ENCODE measurements around the gene CEP104. TPM values are rescaled to one million over a fixed set of nuclear protein-coding genes. Genes with fewer than 3 reads are reported as not detected.
A peak's percentile ranks its signal among the peaks of the same experiment; 100 is the strongest.

Gene CEP104
- total and polyA plus RNA-seq, 2 experiments from 2014 or later = 20.5 to 32.2 TPM

DNA sequence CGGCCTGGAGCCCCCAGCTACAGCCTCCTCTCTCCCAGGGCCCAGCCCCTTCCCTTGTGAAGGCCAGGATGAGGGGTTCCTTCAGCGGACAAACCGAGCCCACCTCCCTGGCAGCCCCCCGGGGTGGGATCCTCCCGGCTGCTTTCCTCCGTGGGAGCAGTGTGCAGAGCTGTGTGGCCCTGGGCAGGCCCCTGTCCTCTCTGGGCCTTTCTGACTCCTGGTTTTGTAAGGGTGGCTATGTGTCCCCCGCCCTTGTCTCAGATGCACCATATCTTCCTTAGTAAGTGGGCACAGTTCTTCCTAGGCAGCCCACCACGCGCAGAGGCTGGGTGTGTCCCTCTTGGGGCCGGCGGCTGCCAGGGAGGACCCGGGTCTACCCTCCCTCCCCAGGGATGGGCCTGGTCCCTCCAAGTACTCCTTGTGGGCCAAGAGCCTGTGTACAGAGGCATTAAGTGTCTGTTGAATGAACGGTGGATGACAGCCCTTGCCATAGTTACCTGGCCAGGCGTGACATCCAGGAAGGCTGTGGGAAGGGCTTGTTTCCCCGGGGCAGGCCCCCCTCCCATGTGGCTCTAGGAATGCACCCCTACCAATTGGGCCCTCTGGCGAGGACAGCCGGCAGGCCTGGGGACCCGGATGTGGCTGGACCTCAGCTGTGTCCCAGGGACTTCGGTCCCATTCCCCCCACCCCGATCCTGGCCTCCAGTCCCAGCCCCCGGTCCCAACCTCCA lies 80.6 kb downstream of the CEP104 start:
- Histone ChIP-seq H4K20me1 (replicated peaks; ENCODE audit: insufficient read depth) (peaks cover 6% of the 10 kb centered on the region), H3K4me3 (no peak overlapping the region), H3K4me1 (ENCODE audit: insufficient read depth) (peaks cover 11% of the 10 kb centered on the region; the same call in 1 of the 2 replicates), H3K27me3 (ENCODE audit: insufficient read depth) (no peaks in the 10 kb centered on the region), H3K4me2 (no peak overlapping the region), H2AFZ (no peak overlapping the region), H3K79me2 (replicated peaks; ENCODE audit: insufficient read depth) (no peaks in the 10 kb centered on the region), H3K9me2 (ENCODE audit: insufficient read depth) (no peaks in the 10 kb centered on the region), H3K36me3 (ENCODE audit: insufficient read depth) (peaks cover 11% of the 10 kb centered on the region), H3K27ac (ENCODE audit: low read depth) (no peak overlapping the region), H3F3A (replicated peaks; ENCODE audit: low read depth) (peaks cover 6% of the 10 kb centered on the region; the same call in 1 of the 2 replicates)
- no peaks in the 10 kb centered on the region; the same call in 2 of the 3 replicates for H3K9me3 Mint-ChIP-seq
- H3K4me1 Mint-ChIP-seq = peaks cover 13% of the 10 kb centered on the region
- no peak for TF ChIP-seq EZH2phosphoT487 (IDR thresholded peaks at IDR 0.05; ENCODE audit: unreplicated experiment)
- no peak for TF ChIP-seq EZH2 (IDR thresholded peaks at IDR 0.05; ENCODE audit: low read depth, unreplicated experiment)
- no peak for TF ChIP-seq JUNB (IDR thresholded peaks at IDR 0.05; ENCODE audit: unreplicated experiment)
- no peak for TF ChIP-seq STAT1 (IDR thresholded peaks at IDR 0.05; ENCODE audit: unreplicated experiment)
- no peak for TF ChIP-seq ZNF114 (CRISPR knock-in tag; IDR thresholded peaks at IDR 0.05)
- TF ChIP-seq, protein P1, sequence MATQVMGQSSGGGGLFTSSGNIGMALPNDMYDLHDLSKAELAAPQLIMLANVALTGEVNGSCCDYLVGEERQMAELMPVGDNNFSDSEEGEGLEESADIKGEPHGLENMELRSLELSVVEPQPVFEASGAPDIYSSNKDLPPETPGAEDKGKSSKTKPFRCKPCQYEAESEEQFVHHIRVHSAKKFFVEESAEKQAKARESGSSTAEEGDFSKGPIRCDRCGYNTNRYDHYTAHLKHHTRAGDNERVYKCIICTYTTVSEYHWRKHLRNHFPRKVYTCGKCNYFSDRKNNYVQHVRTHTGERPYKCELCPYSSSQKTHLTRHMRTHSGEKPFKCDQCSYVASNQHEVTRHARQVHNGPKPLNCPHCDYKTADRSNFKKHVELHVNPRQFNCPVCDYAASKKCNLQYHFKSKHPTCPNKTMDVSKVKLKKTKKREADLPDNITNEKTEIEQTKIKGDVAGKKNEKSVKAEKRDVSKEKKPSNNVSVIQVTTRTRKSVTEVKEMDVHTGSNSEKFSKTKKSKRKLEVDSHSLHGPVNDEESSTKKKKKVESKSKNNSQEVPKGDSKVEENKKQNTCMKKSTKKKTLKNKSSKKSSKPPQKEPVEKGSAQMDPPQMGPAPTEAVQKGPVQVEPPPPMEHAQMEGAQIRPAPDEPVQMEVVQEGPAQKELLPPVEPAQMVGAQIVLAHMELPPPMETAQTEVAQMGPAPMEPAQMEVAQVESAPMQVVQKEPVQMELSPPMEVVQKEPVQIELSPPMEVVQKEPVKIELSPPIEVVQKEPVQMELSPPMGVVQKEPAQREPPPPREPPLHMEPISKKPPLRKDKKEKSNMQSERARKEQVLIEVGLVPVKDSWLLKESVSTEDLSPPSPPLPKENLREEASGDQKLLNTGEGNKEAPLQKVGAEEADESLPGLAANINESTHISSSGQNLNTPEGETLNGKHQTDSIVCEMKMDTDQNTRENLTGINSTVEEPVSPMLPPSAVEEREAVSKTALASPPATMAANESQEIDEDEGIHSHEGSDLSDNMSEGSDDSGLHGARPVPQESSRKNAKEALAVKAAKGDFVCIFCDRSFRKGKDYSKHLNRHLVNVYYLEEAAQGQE (IDR thresholded peaks at IDR 0.05; ENCODE audit: unreplicated experiment) = no peak
- H3K27me3 Mint-ChIP-seq (ENCODE audit: insufficient read depth, low read depth, poor library complexity) = peaks cover 14% of the 10 kb centered on the region
- no peak for ATAC-seq
- H3K36me3 Mint-ChIP-seq (ENCODE audit: low read depth) = peaks cover 24% of the 10 kb centered on the region
- no peak overlapping the region for H3K4me3 Mint-ChIP-seq
- H3K27ac Mint-ChIP-seq = no peak overlapping the region
- no peak for DNase-seq (ENCODE audit: low spot score)

DNA sequence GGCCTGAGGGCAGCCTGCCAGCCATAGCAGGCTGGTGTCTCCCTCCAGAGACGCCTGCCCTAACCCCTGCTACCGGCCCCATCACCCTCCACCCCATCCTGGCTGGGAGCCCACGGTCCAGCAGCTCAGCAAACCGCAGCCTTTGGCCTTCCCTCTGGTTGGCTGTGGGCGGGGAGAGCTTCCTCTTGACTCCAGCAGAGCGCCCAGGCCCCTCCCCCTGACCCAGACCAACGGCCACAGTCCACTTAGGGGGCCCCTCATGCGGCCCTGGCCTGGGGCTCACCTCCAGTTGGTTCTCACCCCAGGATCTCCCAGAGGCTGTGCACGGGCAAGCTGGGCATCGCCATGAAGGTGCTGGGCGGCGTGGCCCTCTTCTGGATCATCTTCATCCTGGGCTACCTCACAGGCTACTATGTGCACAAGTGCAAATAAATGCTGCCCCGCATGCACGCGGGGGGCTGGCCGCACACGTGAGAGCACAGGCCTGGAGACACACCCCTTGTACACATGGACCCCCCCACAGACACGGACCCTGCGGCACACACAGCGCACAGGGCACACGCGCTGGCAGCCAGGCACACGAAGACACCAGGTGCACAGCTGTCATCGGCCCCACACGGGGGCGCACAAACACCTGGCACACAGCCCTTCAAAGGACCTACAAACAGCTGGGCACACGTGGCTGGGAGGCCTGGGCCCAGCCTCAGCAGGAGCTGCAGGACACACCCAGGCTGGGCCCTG lies 81.4 kb downstream of the CEP104 start:
- Histone ChIP-seq H3K36me3 (ENCODE audit: insufficient read depth) (peaks cover 4% of the 10 kb centered on the region; the same call in 1 of the 2 replicates), H4K20me1 (replicated peaks; ENCODE audit: insufficient read depth) (no peaks in the 10 kb centered on the region; the same call in 1 of the 2 replicates), H3K4me3 (no peak overlapping the region), H2AFZ (no peak overlapping the region), H3F3A (replicated peaks; ENCODE audit: low read depth) (peaks cover 6% of the 10 kb centered on the region; the same call in 1 of the 2 replicates), H3K4me1 (ENCODE audit: insufficient read depth) (peaks cover 13% of the 10 kb centered on the region; the same call in 1 of the 2 replicates), H3K27ac (ENCODE audit: low read depth) (no peak overlapping the region), H3K4me2 (peak overlapping the region; percentile 32; the same call in 1 of the 2 replicates), H3K79me2 (replicated peaks; ENCODE audit: insufficient read depth) (no peaks in the 10 kb centered on the region), H3K9me2 (ENCODE audit: insufficient read depth) (no peaks in the 10 kb centered on the region), H3K27me3 (ENCODE audit: insufficient read depth) (no peaks in the 10 kb centered on the region)
- DNase-seq (ENCODE audit: low spot score) = peak; percentile 82
- no peak overlapping the region for H3K27ac Mint-ChIP-seq
- H3K4me3 Mint-ChIP-seq = no peak overlapping the region
- peak; percentile 34 for ATAC-seq
- H3K9me3 Mint-ChIP-seq = no peaks in the 10 kb centered on the region; the same call in 2 of the 3 replicates
- H3K4me1 Mint-ChIP-seq = peaks cover 17% of the 10 kb centered on the region
- peaks cover 16% of the 10 kb centered on the region for H3K27me3 Mint-ChIP-seq (ENCODE audit: insufficient read depth, low read depth, poor library complexity)
- H3K36me3 Mint-ChIP-seq (ENCODE audit: low read depth) = peaks cover 16% of the 10 kb centered on the region
- TF ChIP-seq, protein P2, sequence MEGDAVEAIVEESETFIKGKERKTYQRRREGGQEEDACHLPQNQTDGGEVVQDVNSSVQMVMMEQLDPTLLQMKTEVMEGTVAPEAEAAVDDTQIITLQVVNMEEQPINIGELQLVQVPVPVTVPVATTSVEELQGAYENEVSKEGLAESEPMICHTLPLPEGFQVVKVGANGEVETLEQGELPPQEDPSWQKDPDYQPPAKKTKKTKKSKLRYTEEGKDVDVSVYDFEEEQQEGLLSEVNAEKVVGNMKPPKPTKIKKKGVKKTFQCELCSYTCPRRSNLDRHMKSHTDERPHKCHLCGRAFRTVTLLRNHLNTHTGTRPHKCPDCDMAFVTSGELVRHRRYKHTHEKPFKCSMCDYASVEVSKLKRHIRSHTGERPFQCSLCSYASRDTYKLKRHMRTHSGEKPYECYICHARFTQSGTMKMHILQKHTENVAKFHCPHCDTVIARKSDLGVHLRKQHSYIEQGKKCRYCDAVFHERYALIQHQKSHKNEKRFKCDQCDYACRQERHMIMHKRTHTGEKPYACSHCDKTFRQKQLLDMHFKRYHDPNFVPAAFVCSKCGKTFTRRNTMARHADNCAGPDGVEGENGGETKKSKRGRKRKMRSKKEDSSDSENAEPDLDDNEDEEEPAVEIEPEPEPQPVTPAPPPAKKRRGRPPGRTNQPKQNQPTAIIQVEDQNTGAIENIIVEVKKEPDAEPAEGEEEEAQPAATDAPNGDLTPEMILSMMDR (conservative IDR thresholded peaks at IDR 0.05; ENCODE audit: low read depth in 2 of 2) = peak; percentile 63 to 82

Measured in GM23338 (cell line).